Left colon (tissue), 2 donors: ENCODE results near the gene SEMA4G. TPM values are rescaled to one million over a fixed set of nuclear protein-coding genes. Genes with fewer than 3 reads are reported as not detected.
"Not testable (repeated sequence)": the region's sequence is repeated elsewhere in the genome, so short reads cannot be mapped to it uniquely, and the experiment has no call there.

Source experiments
- ATAC-seq: fragments of 200-7000 bp; cut with Tn5 transposase; one replicate; pipeline ENCODE4 v1.9.1; 2020; ENCODE audit warnings: mild to moderate bottlenecking, moderate library complexity
- DNase-seq, 2 donors: peaks; one replicate each; pipeline ENCODE4 v3.0.0-alpha.2; 2020
- intact Hi-C, 2 donors: fragments of 100-400 bp; cut with DNase I in 1 of 2; cut with micrococcal nuclease in 1 of 2; formaldehyde crosslinking; loops; one replicate each; pipeline versions ENCODE4 v1.11.2 to v1.14.0; 2022; cut with DNase I, micrococcal nuclease
- total RNA-seq, 2 donors: library from RNA; stranded (reverse); fragmentation: NEBNext Ultra II Directional; extraction: Animal tissue kit (Norgen Biotek cat#: 25700); gene quantifications; one replicate each; pipeline ENCODE4 v1.2.1, GENCODE V29; 2021
- donor health status: DM: no; HTN: no; CAD: no.
- donor health status: DM: yes; HTN: yes; CAD: no.

The SEMA4G gene
- total RNA-seq, 2 donors from 2014 or later: 108 to 170 TPM

GRCh38 chr10:100968062-100968736 is 1.1 kb upstream of the SEMA4G start:
- peak; percentile 3 for ATAC-seq
- DNase-seq: no peak
- intact Hi-C loops: no loop called here

DNA sequence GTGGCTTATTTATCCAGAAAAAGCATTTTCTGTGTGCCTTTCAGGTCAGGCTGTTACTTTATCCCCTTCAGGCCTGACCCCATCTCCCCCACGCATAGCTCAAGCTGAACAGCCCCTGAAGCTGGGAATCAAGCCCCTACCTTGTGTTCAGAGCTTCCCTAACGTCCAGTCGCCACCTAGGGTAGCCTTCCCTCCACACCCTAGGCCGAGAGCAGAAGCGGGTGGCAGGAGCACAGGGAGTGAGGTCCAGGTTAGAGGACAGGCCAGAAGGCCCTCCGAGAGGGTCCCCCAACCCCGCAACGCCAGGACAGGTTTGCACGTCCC is 479 bp upstream of the SEMA4G start:
- DNase-seq (no peak), ATAC-seq (peak; percentile 20)
- intact Hi-C loops: no loop called here

DNA sequence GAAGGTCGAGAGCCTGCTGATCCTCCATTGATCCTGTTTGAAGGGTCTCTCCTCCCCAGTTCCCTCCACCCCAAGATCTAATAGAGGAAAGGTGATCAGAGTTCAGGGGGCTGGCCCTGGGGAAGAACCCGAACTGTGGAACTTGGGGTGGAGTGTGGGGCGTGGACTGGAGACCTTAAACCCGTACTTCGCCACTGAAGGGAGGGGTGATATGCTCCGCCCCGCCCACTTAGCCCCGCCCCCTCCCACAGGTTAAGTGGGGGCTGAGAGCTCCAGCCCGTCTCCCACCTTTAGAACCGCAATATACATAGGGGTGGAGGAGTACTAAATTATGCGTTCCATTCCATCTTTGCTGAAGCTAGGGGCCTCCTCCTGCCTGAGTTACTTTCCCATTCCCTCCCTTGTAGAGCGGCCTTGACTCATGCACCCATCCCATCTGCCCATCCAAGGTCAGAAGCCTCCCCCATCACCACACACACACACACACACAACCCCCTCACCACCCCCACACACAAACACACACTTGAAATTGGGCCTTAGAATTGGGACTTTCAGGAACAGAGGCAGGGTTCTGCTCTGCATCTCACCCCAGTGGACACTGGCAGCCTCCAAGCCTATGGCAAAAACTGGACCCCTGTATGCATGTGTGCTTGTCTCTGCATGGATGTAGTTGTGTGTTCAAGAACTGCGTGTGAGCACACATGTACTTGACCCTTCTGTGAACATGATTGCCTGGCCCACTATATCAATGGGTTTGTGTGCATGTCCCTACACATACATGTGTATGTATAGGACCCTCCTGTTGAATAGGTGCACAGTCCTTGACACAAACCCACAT is 991 bp downstream of the SEMA4G start:
- peak; percentile 69 for ATAC-seq
- DNase-seq: peak; percentile 90 to 92
- intact Hi-C loops: no loop called here

DNA sequence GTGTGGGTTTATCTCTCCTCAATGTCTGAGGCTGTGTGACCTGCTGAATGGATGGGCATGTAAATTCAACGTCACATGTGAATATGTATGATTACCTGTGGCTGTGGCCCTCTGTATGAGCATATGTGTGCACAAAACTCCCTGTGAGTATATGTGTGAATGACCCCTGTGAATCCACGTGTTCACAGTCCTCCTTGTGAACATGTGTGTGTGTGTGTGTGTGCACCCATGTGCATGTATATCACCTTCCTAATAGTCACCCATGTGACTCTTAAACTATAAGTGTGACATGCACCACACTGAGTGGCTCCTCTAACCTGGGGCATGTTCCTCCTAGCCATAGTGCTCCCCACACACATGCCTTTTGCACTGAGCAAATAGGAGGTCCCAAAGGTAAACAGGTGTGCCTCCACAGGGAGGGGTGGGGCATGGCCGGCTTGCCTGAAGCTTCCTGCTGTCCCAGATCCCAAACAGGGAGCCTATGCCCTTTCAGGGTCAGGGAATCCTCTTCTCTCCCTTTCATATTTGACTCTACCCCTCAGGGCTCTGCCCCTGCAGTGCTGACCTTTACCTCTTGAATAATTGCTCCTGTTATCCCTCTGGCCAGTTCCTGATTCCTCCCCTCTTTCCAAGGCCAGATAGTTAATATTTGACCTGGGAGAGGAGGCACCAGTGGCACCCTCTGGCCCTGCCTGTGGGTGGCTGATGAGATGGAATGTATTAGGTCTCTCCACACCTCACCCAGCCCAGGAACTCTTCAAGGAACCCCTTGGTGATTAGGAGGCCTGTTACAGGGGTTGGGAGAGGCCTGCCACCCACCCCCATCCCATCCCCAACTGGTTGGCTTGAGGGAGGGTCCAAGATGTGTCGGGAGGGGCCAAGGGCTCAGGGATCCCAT is 1.9 kb downstream of the SEMA4G start:
- intact Hi-C loops: no loop called here
- ATAC-seq: peak; percentile 64
- peak; percentile 73 to 84 for DNase-seq

DNA sequence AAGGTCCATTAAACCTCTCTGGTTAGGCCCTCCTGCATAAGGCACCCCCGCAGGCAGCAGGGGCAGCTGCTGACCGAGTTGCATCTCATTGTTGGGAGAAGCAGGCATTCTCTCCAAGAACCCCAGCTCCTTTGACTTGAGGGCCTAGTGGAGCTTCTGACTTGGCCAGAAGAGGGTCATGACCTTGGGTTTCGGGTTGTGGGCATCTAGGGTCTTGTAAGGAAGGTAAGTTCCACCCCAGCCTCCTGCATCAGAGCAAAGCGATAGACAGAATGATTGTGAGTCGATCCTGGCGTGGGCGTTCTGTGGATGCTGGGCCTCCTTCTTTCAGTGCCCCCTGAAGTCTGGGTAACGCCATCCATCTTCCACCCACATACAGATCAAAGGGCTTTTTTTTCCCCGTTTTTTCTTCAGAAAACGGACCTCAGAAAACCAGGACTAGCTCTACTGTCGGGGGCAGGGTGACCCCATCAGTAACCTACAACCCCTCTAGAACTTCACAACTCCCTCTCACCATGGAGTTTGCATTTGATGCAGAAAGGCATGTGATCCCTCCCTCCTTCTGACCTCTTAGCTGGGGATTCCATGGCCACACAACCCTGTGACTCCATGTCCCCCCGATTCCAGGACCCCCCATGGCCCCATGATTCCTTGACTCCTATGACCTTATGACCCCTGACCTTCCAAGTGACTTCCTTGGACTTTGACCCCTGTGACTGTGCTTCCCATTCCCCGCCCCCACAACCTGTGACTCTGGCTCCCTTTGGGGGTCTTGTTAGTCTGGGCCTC is 3.0 kb downstream of the SEMA4G start:
- DNase-seq: peak in 1 of 2 donors; percentile 31
- intact Hi-C loops: no loop called here
- no peak for ATAC-seq

- intact Hi-C loops: no loop called here
- ATAC-seq (no peak), DNase-seq (no peak)
Measured at GRCh38 chr10:100972904-100973535, 3.7 kb downstream of the SEMA4G start.

GRCh38 chr10:100975397-100975796 is 6.1 kb downstream of the SEMA4G start:
- DNase-seq, intact Hi-C loops, ATAC-seq: not testable (repeated sequence)

- ATAC-seq (no peak), DNase-seq (no peak)
- intact Hi-C loops: no loop called here
Measured at GRCh38 chr10:100976906-100977305, 7.6 kb downstream of the SEMA4G start.

DNA sequence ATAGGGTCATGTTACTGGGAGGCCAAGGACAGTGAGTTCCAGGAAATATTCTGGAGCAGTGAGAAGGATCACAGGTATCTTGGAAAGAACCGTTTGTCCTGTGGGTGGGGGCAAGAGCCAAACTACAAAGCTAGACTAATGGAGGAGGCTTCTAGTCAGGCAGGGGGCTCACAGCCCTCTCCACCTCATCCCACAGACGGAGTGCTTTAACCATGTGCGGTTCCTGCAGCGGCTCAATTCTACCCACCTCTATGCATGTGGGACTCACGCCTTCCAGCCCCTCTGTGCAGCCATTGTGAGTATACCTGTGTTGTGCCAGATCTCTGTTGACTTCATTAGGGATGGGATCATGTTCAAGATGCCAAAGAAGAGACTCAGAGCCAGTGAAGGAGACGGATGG is 8.1 kb downstream of the SEMA4G start:
- DNase-seq (no peak), ATAC-seq (no peak)
- intact Hi-C loops: no loop called here

- intact Hi-C loops: no loop called here
- no peak for DNase-seq
- no peak for ATAC-seq
Measured at GRCh38 chr10:100978121-100978900, 9.0 kb downstream of the SEMA4G start.

- DNase-seq (no peak), ATAC-seq (no peak)
- intact Hi-C loops: no loop called here
Measured at GRCh38 chr10:100978901-100979195, 9.5 kb downstream of the SEMA4G start.

- intact Hi-C loops: no loop called here
- DNase-seq (no peak), ATAC-seq (no peak)
Measured at GRCh38 chr10:100979791-100980272, 10.5 kb downstream of the SEMA4G start.

DNA sequence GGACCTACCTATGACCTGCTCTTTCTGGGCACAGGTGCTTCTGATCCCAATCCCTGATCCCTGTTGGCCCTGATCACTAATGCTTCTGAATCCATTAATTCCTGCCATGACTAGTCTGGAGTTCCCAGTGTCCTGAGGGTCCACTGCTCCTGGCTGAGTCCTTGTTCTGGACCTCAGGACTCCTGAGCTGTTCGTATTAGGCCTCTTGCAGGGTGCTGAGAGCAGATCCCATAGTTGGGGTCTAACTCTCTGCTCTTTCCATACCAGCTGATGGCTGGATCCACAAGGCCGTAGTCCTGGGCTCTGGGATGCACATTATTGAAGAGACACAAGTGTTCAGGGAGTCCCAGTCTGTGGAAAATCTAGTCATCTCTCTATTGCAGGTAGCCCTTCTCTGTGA is 11.0 kb downstream of the SEMA4G start:
- intact Hi-C loops: no loop called here
- ATAC-seq (no peak), DNase-seq (no peak)

GRCh38 chr10:100980711-100981110 is 11.4 kb downstream of the SEMA4G start:
- no peak for ATAC-seq
- no peak for DNase-seq
- intact Hi-C loops: no loop called here

- no peak for ATAC-seq
- intact Hi-C loops: no loop called here
- DNase-seq: no peak
Measured at GRCh38 chr10:100981178-100981772, 12.0 kb downstream of the SEMA4G start.

DNA sequence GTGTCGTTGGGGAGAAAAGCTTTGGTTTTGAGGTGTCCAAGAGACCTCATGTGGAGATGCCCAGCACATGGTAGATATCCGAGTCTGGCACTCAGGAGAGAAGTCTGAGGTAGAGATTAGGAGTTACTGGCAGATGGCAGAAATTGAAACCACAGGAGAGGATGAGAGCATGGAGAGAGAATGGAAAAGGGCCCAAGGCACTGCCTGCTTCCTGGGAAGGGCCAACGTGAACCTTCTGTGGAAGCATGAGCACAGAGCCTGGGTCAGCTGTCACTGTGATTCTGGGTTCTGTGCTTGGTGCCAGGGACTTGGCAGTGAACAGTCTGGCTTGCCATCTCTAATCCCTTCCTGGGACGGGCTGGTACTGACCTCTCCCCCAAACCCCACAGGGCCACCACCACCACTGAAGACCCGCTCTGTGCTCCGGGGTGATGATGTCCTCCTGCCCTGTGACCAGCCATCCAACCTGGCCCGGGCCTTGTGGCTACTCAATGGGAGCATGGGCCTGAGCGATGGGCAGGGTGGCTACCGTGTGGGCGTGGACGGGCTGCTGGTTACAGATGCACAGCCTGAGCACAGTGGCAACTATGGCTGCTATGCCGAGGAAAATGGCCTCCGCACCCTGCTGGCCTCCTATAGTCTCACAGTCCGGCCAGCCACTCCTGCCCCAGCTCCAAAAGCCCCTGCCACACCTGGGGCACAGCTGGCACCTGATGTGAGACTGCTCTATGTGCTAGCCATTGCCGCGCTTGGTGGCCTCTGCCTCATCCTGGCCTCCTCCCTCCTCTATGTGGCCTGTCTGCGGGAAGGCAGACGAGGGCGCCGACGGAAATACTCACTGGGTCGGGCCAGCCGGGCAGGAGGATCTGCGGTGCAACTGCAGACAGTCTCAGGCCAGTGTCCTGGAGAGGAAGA is 13.9 kb downstream of the SEMA4G start:
- DNase-seq (peak in 1 of 2 donors; percentile 5), ATAC-seq (no peak)
- intact Hi-C loops: no loop called here
